Epithelial cell of esophagus (primary cell): ENCODE results near the gene ATXN7L2.
"Not testable (repeated sequence)": the region's sequence is repeated elsewhere in the genome, so short reads cannot be mapped to it uniquely, and the experiment has no call there.

ENCODE experiments used
- DNase-seq: peaks from one replicate; pipeline ENCODE4 v3.0.0; 2010; ENCODE audit warnings: low read depth
- H3K4me3 ChIP-seq: 2 replicates; pipeline ENCODE4 v1.5.1; 2011; ENCODE audit warnings: mild to moderate bottlenecking, low read length, control low read depth
- TF ChIP-seq, protein P1 (sequence below): IDR thresholded peaks from 2 replicates; pipeline ENCODE4 v1.5.1; 2011; ENCODE audit warnings: low read depth, mild to moderate bottlenecking, low read length, control low read depth, inconsistent platforms; ENCODE audit not compliant: insufficient read depth; ENCODE audit errors: missing control alignments

The ATXN7L2 gene, protein sequence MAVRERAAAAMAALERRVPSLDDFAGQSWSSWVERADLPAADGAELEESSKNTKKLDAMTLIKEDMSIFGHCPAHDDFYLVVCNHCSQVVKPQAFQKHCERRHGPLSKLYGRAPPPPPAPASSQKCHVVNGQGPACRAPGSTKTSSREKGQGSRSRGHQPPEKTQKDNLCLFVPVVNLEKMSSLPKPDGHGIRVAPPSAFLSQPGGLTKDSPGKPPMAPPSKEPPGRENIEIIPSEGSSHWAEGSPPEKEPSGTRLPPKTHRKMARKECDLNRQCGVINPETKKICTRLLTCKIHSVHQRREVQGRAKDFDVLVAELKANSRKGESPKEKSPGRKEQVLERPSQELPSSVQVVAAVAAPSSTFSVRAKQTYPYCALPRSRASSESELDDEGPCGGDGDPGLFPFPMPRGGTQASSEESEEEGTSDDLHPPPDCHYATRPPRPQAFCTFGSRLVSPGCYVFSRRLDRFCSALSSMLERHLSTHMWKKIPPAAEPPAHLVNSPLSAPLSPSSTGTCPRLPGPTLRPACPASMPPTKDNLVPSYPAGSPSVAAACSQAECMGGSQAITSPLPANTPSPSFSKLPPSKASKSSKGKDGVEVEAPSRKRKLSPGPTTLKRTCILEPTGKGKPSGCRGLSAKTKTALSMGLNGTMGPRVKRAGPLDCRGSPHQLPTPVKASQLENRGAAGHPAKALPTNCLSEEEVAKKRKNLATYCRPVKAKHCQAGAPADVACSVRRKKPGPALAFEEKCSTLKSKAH

DNA sequence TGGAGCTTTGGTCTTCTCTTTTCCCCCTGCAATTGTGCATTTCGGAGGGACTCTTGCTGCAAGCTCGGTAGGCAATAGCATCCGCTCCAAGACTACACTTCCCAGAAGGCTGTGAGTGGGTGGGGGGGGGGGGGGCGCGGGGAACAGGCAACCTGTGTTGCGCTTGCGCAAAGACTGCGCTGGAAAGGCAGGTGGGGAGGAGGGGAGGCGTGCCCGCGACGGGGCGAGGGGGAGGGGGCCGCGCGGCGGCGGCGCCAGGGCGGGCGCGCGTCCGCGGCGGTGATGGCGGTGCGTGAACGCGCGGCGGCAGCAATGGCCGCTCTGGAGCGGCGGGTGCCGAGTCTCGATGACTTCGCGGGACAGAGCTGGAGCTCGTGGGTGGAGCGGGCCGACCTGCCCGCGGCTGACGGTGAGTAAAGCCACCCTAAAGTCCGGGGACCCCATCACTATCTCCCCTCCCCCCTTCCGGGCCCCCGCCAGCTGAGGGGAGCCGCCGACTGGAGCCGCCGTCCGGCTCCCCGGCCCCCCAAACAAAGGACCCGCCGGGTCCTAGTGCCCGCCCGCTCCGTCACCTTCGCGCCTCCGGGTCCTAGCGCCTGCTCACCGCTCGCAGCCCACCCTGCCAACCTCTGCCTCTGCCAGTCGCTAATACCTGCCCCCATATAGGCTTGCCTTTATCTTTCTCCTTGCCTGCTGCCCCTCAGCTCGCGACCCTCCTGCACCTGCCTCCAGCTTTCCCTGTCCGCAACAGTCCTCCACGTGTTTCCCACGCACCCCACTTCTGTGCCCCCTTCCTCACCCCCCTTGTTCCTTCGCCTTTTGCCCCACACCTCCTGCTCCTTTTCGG, at the start of gene ATXN7L2:
ATXN7L2 (plus strand) TSS at position 234 of the 847 bp plus-strand sequence; CDS start at position 283, 49 bp downstream.
- TF ChIP-seq, protein P1, sequence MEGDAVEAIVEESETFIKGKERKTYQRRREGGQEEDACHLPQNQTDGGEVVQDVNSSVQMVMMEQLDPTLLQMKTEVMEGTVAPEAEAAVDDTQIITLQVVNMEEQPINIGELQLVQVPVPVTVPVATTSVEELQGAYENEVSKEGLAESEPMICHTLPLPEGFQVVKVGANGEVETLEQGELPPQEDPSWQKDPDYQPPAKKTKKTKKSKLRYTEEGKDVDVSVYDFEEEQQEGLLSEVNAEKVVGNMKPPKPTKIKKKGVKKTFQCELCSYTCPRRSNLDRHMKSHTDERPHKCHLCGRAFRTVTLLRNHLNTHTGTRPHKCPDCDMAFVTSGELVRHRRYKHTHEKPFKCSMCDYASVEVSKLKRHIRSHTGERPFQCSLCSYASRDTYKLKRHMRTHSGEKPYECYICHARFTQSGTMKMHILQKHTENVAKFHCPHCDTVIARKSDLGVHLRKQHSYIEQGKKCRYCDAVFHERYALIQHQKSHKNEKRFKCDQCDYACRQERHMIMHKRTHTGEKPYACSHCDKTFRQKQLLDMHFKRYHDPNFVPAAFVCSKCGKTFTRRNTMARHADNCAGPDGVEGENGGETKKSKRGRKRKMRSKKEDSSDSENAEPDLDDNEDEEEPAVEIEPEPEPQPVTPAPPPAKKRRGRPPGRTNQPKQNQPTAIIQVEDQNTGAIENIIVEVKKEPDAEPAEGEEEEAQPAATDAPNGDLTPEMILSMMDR, result no peak

DNA sequence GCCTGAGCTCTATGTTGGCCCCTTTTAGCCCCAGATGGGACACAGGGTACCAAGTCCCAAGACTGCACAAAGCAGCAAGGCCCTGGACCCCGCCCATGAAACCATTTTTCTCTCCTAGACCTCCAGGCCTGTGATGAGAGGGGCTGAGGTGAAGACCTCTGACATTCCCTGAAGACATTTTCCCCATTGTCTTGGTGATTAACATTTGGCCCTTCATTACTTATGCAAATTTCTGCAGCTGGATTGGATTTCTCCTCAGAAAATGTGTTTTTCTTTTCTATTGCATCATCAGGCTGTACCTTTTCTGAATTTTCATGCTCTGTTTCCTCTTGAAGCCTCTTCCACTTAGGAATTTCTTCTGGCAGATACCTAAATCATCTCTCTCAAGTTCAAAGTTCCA, 49.2 kb upstream of the ATXN7L2 start:
- H3K4me3 ChIP-seq, result no peak overlapping the region
- TF ChIP-seq, protein P1, result no peak
- DNase-seq, result no peak

More for the DNA sequence above, at the start of gene ATXN7L2:
- H3K4me3 ChIP-seq, result peak within 1 kb of the TSS; percentile 91
- DNase-seq, result peak; percentile 91

DNA sequence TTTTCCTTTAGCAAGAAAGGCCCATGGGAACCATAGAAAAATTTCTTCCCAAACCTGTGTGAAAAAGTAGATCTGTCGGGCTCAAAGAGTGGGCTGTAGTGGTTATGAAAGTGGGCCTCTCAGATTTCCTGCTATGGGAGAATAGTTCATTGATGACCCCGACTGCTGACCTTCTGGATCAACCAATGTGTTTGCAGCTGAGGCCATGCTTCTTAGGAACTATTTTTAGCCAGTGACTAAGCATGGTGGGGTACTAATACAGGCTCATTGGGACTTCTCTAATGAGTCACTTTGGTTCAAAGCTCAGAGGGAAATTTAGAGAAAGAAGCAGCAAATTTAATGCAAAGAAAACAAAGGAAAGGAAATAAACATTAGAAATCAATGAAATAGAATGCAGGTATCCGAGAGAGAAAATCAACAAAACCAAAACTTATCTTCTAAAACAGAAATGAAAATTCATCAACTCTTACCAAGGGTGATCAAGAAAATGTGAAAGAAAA, 44.9 kb upstream of the ATXN7L2 start:
- TF ChIP-seq, protein P1, result no peak
- DNase-seq, result peak; percentile 61

DNA sequence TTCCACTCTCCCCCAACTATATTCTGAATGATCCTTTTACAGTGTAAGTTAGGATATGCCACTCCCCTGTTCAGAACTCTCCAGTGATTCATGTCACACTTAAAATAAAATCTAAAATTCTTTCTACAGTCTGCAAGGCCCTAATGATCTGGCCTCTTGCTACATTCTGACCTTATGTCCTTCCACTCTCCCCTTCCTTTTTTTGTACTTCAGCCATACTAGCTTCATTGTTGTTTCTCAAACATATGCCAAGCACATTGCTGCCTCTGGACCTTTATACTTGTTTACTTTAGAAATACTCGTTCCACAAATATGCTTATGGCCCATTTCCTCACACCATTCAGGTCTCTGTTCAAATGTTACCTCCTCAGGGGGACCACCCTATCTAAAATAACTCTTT, 42.6 kb upstream of the ATXN7L2 start:
- DNase-seq, result no peak
- no peak overlapping the region for H3K4me3 ChIP-seq
- TF ChIP-seq, protein P1, result no peak

More for the DNA sequence above, 44.9 kb upstream of the ATXN7L2 start:
- no peak overlapping the region for H3K4me3 ChIP-seq

DNA sequence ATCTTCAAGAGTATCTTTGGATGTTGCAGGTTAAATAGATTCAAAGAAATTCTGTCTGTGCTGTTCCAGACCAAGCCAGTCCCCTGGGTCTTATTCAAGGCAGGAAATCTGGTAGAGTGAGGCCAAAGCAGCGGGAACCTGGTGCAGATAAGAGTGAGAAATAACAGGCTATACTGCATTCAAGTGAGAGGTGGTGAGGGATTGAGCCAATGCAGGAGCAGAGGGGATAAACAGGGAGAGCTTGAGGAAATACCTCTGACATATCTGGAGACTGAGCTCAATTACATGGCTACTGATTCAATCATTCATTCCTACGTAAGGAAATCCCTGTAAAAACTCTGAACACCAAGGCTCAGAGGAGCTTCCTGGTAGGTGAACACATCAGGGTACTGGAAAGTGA, 40.2 kb upstream of the ATXN7L2 start:
- DNase-seq, result no peak
- no peak overlapping the region for H3K4me3 ChIP-seq
- TF ChIP-seq, protein P1, result no peak

DNA sequence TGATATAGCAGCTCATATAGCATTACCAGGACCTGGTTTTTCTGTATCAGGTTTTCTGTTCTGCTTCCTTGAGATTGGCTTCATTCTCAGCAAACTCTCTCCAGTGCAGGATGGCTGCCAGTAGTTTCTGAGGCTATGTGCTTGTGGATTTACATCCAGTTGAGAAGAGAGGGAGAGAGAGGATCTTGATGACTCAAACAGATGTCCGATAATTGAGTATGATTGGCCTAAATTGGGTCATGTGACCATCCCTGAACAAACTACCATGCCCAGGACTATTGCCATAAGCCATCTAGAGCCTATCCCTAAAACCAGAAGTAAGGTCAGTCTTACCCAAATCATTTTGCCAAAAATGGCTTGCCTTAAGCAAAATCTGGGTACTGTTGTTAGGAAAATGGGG, 39.4 kb upstream of the ATXN7L2 start:
- DNase-seq, result no peak
- TF ChIP-seq, protein P1, result no peak

DNA sequence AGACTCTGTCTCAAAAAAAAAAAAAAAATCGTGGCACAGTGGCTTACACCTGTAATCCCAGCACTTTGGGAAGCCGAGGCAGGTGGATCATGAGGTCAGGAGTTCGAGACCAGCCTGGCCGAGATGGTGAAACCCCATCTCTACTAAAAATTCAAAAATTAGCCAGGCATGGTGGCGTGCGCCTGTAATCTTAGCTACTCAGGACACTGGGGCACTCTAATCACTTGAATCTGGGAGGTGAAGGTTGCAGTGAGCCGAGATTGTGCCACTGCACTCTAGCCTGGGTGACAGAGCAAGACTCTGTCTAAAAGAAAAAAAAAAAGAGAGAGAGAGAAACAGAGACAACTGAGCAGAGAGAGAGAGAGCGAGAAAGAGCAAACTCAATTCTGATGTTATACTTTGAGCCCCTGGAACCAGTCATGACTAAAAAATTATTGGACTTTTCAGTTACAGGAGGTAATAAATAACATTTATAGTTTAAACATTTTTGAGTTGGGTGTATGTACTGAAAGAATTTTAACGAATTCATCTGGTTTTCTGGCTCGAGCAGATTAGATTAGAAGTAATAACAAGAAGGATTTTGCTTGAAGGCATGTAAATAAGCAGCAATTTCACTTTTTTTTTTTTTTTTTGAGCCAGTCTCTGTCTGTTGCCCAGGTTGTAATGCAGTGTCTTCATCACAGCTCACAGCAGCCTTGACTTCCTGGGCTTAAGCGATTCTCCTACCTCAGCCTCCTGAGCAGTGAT, 37.6 kb upstream of the ATXN7L2 start:
- not testable (repeated sequence) for DNase-seq

More for the DNA sequence above, 39.4 kb upstream of the ATXN7L2 start:
- no peak overlapping the region for H3K4me3 ChIP-seq

More for the DNA sequence above, 37.6 kb upstream of the ATXN7L2 start:
- not testable (repeated sequence) for H3K4me3 ChIP-seq
